GM12878 (cell line): ENCODE data around the gene CDSN. TPM values are rescaled to one million over a fixed set of nuclear protein-coding genes. Genes with fewer than 3 reads are reported as not detected.

Experiments
- CBX3 ChIP-seq: fragments of 200-600 bp; sonication (generic); IDR thresholded peaks from 2 replicates; pipeline ENCODE4 v1.6.1; 2016; ENCODE audit warnings: low read depth, borderline replicate concordance
- CHD2 ChIP-seq: IDR thresholded peaks from 2 replicates; pipeline ENCODE4 v1.6.1; 2011; ENCODE audit warnings: low read depth, low read length, improper control_type of control experiment, borderline replicate concordance
- CREB1 ChIP-seq: IDR thresholded peaks from 2 replicates; pipeline ENCODE4 v1.6.1; 2012; ENCODE audit warnings: low read depth, mild to moderate bottlenecking, inconsistent platforms
- DPF2 ChIP-seq: fragments of 450-650 bp; IDR thresholded peaks from 2 replicates; pipeline ENCODE4 v1.6.1; 2017; ENCODE audit warnings: mild to moderate bottlenecking
- HCFC1 ChIP-seq: fragments of 150-350 bp; IDR thresholded peaks from 2 replicates; pipeline ENCODE4 v1.6.1; 2014; ENCODE audit warnings: low read length
- MTA3 ChIP-seq: IDR thresholded peaks from 2 replicates; pipeline ENCODE4 v1.6.1; 2012; ENCODE audit warnings: low read length, inconsistent platforms, borderline replicate concordance
- POLR2AphosphoS5 ChIP-seq: IDR thresholded peaks from 2 replicates; pipeline ENCODE4 v1.6.1; 2011; ENCODE audit warnings: mild to moderate bottlenecking, low read length, inconsistent platforms
- TCF3 ChIP-seq: IDR thresholded peaks from 2 replicates; pipeline ENCODE4 v1.6.1; 2012; ENCODE audit warnings: low read depth, mild to moderate bottlenecking, low read length, borderline replicate concordance; ENCODE audit not compliant: insufficient read depth
- ZNF217 ChIP-seq: fragments of 450-650 bp; IDR thresholded peaks from 2 replicates; pipeline ENCODE4 v1.6.1; 2017; ENCODE audit warnings: antibody characterized with exemption, mild to moderate bottlenecking
- polyA plus RNA-seq, 11 experiments: library from polyadenylated mRNA; depleted of rRNA in 4 of 11; unstranded in 6 of 11; stranded (reverse) in 5 of 11; fragments of >200 nt; fragmentation: Nextera tagmentation in 4 of 11; fragmentation: Illumina TruSeq in 1 of 11; extraction: Ambion mirVana in 4 of 11; extraction: Trizol in 1 of 11; gene quantifications; 1 replicate in 1 of 11; 2 replicates in 10 of 11; pipeline versions ENCODE4 v1.2.1 to v1.2.3, GENCODE V29; 2011 to 2016; ENCODE audit warnings: inconsistent platforms in 2 of 11, missing spikeins in 2 of 11, low read depth in 1 of 11
- total RNA-seq, 4 experiments: library from RNA; depleted of rRNA in 3 of 4; stranded (reverse); fragments of >200 nt in 3 of 4; fragmentation: Illumina TruSeq in 1 of 4; extraction: Trizol in 1 of 4; gene quantifications; 2 replicates each; pipeline versions ENCODE4 v1.2.1 to v1.2.3, GENCODE V29; 2013 to 2021
- TF ChIP-seq, protein P1 (sequence below): fragments of 450-650 bp; IDR thresholded peaks from 2 replicates; pipeline ENCODE4 v1.6.1; 2018; ENCODE audit warnings: borderline replicate concordance, mild to moderate bottlenecking; ENCODE audit not compliant: partially characterized antibody

CDSN gene
- total and polyA plus RNA-seq, 10 of the 15 experiments (the other 5 are each of a cell fraction or from before 2014, with no cell fraction given) = 0.01 TPM; not detected in 9

DNA sequence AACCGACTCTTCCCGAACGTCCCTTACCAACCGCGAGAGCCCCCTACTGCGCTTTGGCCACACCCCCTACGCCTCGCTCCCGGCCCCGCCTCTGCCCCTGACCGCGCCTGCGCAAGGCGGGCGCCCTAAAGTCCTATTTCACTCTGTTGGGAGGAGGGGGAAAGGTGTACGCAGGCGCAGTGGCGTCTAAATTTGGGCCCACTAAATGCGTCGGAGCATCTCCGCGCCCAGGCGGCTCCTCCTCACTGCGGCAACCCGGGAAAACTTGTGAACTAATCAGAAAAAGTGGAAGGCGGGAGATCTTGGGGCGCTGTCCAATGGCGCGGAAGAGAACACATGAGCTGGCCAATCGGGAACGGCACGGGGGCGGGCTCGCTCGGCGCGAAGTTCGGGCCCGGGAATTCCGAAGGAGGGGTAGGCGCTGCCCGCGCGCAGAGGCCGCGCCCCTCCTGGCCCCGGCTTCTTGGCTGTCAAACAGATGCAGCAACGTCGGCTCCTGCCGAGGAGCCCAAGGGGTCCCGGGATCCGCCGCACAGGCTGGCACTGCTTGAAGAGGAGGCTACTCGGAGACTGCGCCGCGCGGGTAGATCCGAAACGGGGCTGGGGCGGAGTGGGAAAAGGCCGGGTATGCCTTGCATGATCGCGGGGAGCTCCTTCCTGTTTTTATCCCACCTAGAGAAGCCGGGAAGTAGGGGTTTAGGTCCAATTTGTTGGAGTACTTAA, 38.1 kb upstream of the CDSN start, which contains the start of gene TCF19 (continued):
- TF ChIP-seq HCFC1 (no peak; the same call in 1 of the 2 replicates), CREB1 (peak; percentile 75; the same call in 1 of the 2 replicates), POLR2AphosphoS5 (0 out of 2 replicates have a peak, but pooled peaks have one; percentile 31), MTA3 (no peak), CBX3 (no peak), ZNF217 (no peak), DPF2 (peak; percentile 19; the same call in 1 of the 2 replicates), CHD2 (peak; percentile 94), TCF3 (no peak)
- TF ChIP-seq, protein P1, sequence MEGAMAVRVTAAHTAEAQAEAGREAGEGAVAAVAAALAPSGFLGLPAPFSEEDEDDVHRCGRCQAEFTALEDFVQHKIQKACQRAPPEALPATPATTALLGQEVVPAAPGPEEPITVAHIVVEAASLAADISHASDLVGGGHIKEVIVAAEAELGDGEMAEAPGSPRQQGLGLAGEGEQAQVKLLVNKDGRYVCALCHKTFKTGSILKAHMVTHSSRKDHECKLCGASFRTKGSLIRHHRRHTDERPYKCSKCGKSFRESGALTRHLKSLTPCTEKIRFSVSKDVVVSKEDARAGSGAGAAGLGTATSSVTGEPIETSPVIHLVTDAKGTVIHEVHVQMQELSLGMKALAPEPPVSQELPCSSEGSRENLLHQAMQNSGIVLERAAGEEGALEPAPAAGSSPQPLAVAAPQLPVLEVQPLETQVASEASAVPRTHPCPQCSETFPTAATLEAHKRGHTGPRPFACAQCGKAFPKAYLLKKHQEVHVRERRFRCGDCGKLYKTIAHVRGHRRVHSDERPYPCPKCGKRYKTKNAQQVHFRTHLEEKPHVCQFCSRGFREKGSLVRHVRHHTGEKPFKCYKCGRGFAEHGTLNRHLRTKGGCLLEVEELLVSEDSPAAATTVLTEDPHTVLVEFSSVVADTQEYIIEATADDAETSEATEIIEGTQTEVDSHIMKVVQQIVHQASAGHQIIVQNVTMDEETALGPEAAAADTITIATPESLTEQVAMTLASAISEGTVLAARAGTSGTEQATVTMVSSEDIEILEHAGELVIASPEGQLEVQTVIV = peak; percentile 39
- TF ChIP-seq, all 136 proteins: peak for 42
